HepG2 (cell line): ENCODE results near the gene KCND3. TPM values are rescaled to one million over a fixed set of nuclear protein-coding genes. Genes with fewer than 3 reads are reported as not detected.
A peak's percentile ranks its signal among the peaks of the same experiment; 100 is the strongest.

Experiments used
- ESRRA ChIP-seq: sonication (generic); formaldehyde crosslinking; IDR thresholded peaks from 2 replicates; pipeline ENCODE4 v1.5.1; 2020; ENCODE audit warnings: mild to moderate bottlenecking, low read depth, missing genetic modification reagents
- FOXJ3 ChIP-seq: sonication (generic); formaldehyde crosslinking; IDR thresholded peaks from 2 replicates; pipeline ENCODE4 v1.4.0; 2020; ENCODE audit warnings: missing genetic modification reagents, mild to moderate bottlenecking, borderline replicate concordance
- GFI1 ChIP-seq: sonication (generic); formaldehyde crosslinking; IDR thresholded peaks from 2 replicates; pipeline ENCODE4 v1.5.0; 2020; ENCODE audit warnings: missing genetic modification reagents, mild to moderate bottlenecking, borderline replicate concordance
- HMG20A ChIP-seq: IDR thresholded peaks from 2 replicates; pipeline ENCODE4 v1.6.1; 2016; ENCODE audit warnings: borderline replicate concordance
- NFYB ChIP-seq: sonication (generic); formaldehyde crosslinking; IDR thresholded peaks from 2 replicates; pipeline ENCODE4 v1.4.0; 2020; ENCODE audit warnings: missing genetic modification reagents
- SIX4 ChIP-seq: sonication (generic); formaldehyde crosslinking; IDR thresholded peaks from 2 replicates; pipeline ENCODE4 v1.4.0; 2020; ENCODE audit warnings: missing genetic modification reagents
- SOX5 ChIP-seq: IDR thresholded peaks from 2 replicates; pipeline ENCODE4 v1.6.1; 2016; ENCODE audit warnings: borderline replicate concordance
- TCF7 ChIP-seq: sonication (generic); IDR thresholded peaks from 2 replicates; pipeline ENCODE4 v1.6.1; 2016; ENCODE audit warnings: antibody characterized with exemption, low read depth
- TGIF2 ChIP-seq: IDR thresholded peaks from 2 replicates; pipeline ENCODE4 v1.6.1; 2016; ENCODE audit warnings: control low read depth, missing compliant biosample characterization
- ZNF33A ChIP-seq: sonication (generic); formaldehyde crosslinking; IDR thresholded peaks from 2 replicates; pipeline ENCODE4 v1.5.1; 2020; ENCODE audit warnings: missing genetic modification reagents, mild to moderate bottlenecking, moderate library complexity, borderline replicate concordance
- ZNF564 ChIP-seq: sonication (generic); formaldehyde crosslinking; IDR thresholded peaks from 2 replicates; pipeline ENCODE4 v1.8.1; 2023; ENCODE audit warnings: mild to moderate bottlenecking, missing genetic modification reagents
- ZNF772 ChIP-seq: sonication (generic); formaldehyde crosslinking; IDR thresholded peaks from 2 replicates; pipeline ENCODE4 v1.5.0; 2020; ENCODE audit warnings: mild to moderate bottlenecking, missing genetic modification reagents
- polyA plus RNA-seq, 8 experiments: library from polyadenylated mRNA; depleted of rRNA in 3 of 8; stranded (reverse) in 7 of 8; unstranded in 1 of 8; fragments of >200 nt; fragmentation: Illumina TruSeq in 4 of 8; extraction: Trizol in 4 of 8; gene quantifications; 2 replicates each; pipeline versions ENCODE4 v1.2.1 to v1.2.3, GENCODE V29; 2011 to 2016; ENCODE audit warnings: low read depth in 4 of 8, missing spikeins in 1 of 8, mixed read lengths in 1 of 8; ENCODE audit not compliant: insufficient read depth in 1 of 8
- total RNA-seq, 5 experiments: library from RNA; depleted of rRNA; stranded (reverse); fragments of >200 nt; fragmentation: Illumina TruSeq; extraction: Trizol; gene quantifications; 2 replicates each; pipeline ENCODE4 v1.2.3, GENCODE V29; 2016; ENCODE audit warnings: low read depth in 1 of 5
- TF ChIP-seq, protein P1 (sequence below): sonication (generic); formaldehyde crosslinking; IDR thresholded peaks from 2 replicates; pipeline ENCODE4 v1.4.0; 2020; ENCODE audit warnings: low read depth, mild to moderate bottlenecking, missing genetic modification reagents
- TF ChIP-seq, protein P2 (sequence below): sonication (generic); formaldehyde crosslinking; IDR thresholded peaks from 2 replicates; pipeline ENCODE4 v1.4.0; 2020; ENCODE audit warnings: missing genetic modification reagents, borderline replicate concordance
- TF ChIP-seq, protein P3 (sequence below): sonication (generic); formaldehyde crosslinking; conservative IDR thresholded peaks from 2 replicates; pipeline ENCODE4 v1.8.1; 2023; ENCODE audit warnings: missing genetic modification reagents
- TF ChIP-seq, protein P4 (sequence below): sonication (generic); formaldehyde crosslinking; IDR thresholded peaks from 2 replicates; pipeline ENCODE4 v1.4.0; 2020; ENCODE audit warnings: low read depth, missing genetic modification reagents
- TF ChIP-seq, protein P5 (sequence below): sonication (generic); formaldehyde crosslinking; IDR thresholded peaks from 2 replicates; pipeline ENCODE4 v1.5.0; 2020; ENCODE audit warnings: mild to moderate bottlenecking, missing genetic modification reagents

Gene KCND3
- total and polyA plus RNA-seq, 2 of the 13 experiments (the other 11 are each of a cell fraction or from before 2014, with no cell fraction given): 0.04 TPM; not detected in 1

DNA sequence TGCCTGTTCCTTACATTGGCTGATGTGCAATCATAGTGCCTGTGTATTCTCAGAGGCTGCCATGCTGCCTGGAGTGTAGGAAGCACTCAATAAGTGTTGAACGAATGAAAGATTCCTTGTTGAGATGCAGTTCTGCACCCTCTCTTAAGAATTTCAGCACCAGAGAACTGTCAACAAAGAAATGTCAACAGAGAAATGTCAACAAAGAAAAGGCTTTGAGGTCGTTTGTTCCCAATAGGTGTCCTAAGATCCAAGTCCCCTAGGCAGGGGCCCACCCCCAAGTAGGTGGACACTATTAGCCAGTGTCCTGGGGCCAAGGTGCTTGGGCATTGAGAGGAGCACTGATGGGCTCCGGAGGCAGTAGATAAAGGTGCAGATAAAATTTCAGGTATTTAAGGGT is 12.6 kb downstream of the KCND3 start (continued):
- TF ChIP-seq, protein P1, sequence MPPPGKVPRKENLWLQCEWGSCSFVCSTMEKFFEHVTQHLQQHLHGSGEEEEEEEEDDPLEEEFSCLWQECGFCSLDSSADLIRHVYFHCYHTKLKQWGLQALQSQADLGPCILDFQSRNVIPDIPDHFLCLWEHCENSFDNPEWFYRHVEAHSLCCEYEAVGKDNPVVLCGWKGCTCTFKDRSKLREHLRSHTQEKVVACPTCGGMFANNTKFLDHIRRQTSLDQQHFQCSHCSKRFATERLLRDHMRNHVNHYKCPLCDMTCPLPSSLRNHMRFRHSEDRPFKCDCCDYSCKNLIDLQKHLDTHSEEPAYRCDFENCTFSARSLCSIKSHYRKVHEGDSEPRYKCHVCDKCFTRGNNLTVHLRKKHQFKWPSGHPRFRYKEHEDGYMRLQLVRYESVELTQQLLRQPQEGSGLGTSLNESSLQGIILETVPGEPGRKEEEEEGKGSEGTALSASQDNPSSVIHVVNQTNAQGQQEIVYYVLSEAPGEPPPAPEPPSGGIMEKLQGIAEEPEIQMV (CRISPR knock-in tag): no peak
- TF ChIP-seq, protein P2, sequence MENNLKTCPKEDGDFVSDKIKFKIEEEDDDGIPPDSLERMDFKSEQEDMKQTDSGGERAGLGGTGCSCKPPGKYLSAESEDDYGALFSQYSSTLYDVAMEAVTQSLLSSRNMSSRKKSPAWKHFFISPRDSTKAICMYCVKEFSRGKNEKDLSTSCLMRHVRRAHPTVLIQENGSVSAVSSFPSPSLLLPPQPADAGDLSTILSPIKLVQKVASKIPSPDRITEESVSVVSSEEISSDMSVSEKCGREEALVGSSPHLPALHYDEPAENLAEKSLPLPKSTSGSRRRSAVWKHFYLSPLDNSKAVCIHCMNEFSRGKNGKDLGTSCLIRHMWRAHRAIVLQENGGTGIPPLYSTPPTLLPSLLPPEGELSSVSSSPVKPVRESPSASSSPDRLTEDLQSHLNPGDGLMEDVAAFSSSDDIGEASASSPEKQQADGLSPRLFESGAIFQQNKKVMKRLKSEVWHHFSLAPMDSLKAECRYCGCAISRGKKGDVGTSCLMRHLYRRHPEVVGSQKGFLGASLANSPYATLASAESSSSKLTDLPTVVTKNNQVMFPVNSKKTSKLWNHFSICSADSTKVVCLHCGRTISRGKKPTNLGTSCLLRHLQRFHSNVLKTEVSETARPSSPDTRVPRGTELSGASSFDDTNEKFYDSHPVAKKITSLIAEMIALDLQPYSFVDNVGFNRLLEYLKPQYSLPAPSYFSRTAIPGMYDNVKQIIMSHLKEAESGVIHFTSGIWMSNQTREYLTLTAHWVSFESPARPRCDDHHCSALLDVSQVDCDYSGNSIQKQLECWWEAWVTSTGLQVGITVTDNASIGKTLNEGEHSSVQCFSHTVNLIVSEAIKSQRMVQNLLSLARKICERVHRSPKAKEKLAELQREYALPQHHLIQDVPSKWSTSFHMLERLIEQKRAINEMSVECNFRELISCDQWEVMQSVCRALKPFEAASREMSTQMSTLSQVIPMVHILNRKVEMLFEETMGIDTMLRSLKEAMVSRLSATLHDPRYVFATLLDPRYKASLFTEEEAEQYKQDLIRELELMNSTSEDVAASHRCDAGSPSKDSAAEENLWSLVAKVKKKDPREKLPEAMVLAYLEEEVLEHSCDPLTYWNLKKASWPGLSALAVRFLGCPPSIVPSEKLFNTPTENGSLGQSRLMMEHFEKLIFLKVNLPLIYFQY (CRISPR knock-in tag): no peak
- TF ChIP-seq ZNF33A (CRISPR knock-in tag) (no peak), HMG20A (CRISPR knock-in tag) (peak; percentile 57), NFYB (CRISPR knock-in tag) (no peak), GFI1 (CRISPR knock-in tag) (0 out of 2 replicates have a peak, but pooled peaks have one; percentile 32), ZNF772 (CRISPR knock-in tag) (0 out of 2 replicates have a peak, but pooled peaks have one; percentile 9), ZNF564 (CRISPR knock-in tag) (no peak), SOX5 (peak; percentile 55; the same call in 1 of the 2 replicates), TCF7 (peak; percentile 87), SIX4 (CRISPR knock-in tag) (0 out of 2 replicates have a peak, but pooled peaks have one; percentile 38), TGIF2 (CRISPR knock-in tag) (0 out of 2 replicates have a peak, but pooled peaks have one; percentile 21), FOXJ3 (CRISPR knock-in tag) (0 out of 2 replicates have a peak, but pooled peaks have one; percentile 44), ESRRA (0 out of 2 replicates have a peak, but pooled peaks have one; percentile 21)
- TF ChIP-seq, protein P3, sequence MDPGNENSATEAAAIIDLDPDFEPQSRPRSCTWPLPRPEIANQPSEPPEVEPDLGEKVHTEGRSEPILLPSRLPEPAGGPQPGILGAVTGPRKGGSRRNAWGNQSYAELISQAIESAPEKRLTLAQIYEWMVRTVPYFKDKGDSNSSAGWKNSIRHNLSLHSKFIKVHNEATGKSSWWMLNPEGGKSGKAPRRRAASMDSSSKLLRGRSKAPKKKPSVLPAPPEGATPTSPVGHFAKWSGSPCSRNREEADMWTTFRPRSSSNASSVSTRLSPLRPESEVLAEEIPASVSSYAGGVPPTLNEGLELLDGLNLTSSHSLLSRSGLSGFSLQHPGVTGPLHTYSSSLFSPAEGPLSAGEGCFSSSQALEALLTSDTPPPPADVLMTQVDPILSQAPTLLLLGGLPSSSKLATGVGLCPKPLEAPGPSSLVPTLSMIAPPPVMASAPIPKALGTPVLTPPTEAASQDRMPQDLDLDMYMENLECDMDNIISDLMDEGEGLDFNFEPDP (CRISPR knock-in tag): 0 out of 2 replicates have a peak, but pooled peaks have one; percentile 24
- TF ChIP-seq, protein P4, sequence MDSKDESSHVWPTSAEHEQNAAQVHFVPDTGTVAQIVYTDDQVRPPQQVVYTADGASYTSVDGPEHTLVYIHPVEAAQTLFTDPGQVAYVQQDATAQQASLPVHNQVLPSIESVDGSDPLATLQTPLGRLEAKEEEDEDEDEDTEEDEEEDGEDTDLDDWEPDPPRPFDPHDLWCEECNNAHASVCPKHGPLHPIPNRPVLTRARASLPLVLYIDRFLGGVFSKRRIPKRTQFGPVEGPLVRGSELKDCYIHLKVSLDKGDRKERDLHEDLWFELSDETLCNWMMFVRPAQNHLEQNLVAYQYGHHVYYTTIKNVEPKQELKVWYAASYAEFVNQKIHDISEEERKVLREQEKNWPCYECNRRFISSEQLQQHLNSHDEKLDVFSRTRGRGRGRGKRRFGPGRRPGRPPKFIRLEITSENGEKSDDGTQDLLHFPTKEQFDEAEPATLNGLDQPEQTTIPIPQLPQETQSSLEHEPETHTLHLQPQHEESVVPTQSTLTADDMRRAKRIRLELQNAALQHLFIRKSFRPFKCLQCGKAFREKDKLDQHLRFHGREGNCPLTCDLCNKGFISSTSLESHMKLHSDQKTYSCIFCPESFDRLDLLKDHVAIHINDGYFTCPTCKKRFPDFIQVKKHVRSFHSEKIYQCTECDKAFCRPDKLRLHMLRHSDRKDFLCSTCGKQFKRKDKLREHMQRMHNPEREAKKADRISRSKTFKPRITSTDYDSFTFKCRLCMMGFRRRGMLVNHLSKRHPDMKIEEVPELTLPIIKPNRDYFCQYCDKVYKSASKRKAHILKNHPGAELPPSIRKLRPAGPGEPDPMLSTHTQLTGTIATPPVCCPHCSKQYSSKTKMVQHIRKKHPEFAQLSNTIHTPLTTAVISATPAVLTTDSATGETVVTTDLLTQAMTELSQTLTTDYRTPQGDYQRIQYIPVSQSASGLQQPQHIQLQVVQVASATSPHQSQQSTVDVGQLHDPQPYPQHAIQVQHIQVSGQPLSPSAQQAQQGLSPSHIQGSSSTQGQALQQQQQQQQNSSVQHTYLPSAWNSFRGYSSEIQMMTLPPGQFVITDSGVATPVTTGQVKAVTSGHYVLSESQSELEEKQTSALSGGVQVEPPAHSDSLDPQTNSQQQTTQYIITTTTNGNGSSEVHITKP: no peak
- TF ChIP-seq, protein P5, sequence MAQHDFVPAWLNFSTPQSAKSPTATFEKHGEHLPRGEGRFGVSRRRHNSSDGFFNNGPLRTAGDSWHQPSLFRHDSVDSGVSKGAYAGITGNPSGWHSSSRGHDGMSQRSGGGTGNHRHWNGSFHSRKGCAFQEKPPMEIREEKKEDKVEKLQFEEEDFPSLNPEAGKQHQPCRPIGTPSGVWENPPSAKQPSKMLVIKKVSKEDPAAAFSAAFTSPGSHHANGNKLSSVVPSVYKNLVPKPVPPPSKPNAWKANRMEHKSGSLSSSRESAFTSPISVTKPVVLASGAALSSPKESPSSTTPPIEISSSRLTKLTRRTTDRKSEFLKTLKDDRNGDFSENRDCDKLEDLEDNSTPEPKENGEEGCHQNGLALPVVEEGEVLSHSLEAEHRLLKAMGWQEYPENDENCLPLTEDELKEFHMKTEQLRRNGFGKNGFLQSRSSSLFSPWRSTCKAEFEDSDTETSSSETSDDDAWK (CRISPR knock-in tag): no peak
